Lower lobe of right lung (tissue), 2 donors: ENCODE measurements around the gene MEGF11. TPM values are rescaled to one million over a fixed set of nuclear protein-coding genes. Genes with fewer than 3 reads are reported as not detected.

Experiments used
- ATAC-seq, 2 donors: fragments of 200-7000 bp; cut with Tn5 transposase; one replicate each; pipeline ENCODE4 v1.9.1; 2020 to 2022; ENCODE audit warnings: mild to moderate bottlenecking in 2 of 2, moderate library complexity in 2 of 2
- DNase-seq: peaks from one replicate; pipeline ENCODE4 v3.0.0-alpha.2; 2020
- H3K27ac ChIP-seq: fragments of 200-600 bp; one replicate; pipeline ENCODE4 v1.8.0; 2022
- H3K27me3 ChIP-seq: fragments of 200-600 bp; one replicate; pipeline ENCODE4 v1.8.0; 2022; ENCODE audit warnings: low read depth
- H3K36me3 ChIP-seq: fragments of 200-600 bp; one replicate; pipeline ENCODE4 v1.8.0; 2022; ENCODE audit warnings: mild to moderate bottlenecking
- H3K4me1 ChIP-seq: fragments of 200-600 bp; one replicate; pipeline ENCODE4 v1.8.0; 2022
- H3K4me3 ChIP-seq: fragments of 200-600 bp; one replicate; pipeline ENCODE4 v1.8.0; 2022; ENCODE audit warnings: mild to moderate bottlenecking
- H3K9me3 ChIP-seq: fragments of 200-600 bp; one replicate; pipeline ENCODE4 v1.8.0; 2022
- intact Hi-C: fragments of 100-400 bp; cut with DNase I; formaldehyde crosslinking; loops from one replicate; pipeline ENCODE4 v1.11.0; 2022
- total RNA-seq: library from RNA; stranded (reverse); fragmentation: NEBNext Ultra II Directional; extraction: Animal tissue kit (Norgen Biotek cat#: 25700); gene quantifications from one replicate; pipeline ENCODE4 v1.2.1, GENCODE V29; 2021
- TF ChIP-seq, protein P1 (sequence below): fragments of 200-600 bp; IDR thresholded peaks from one replicate; pipeline ENCODE4 v1.8.0; 2022; ENCODE audit warnings: antibody characterized with exemption, mild to moderate bottlenecking
- donor health status: DM: no; HTN: yes; CAD: no; lungs with severe emphysema.

Gene MEGF11
- total RNA-seq, 1 donor from 2014 or later = not detected

DNA sequence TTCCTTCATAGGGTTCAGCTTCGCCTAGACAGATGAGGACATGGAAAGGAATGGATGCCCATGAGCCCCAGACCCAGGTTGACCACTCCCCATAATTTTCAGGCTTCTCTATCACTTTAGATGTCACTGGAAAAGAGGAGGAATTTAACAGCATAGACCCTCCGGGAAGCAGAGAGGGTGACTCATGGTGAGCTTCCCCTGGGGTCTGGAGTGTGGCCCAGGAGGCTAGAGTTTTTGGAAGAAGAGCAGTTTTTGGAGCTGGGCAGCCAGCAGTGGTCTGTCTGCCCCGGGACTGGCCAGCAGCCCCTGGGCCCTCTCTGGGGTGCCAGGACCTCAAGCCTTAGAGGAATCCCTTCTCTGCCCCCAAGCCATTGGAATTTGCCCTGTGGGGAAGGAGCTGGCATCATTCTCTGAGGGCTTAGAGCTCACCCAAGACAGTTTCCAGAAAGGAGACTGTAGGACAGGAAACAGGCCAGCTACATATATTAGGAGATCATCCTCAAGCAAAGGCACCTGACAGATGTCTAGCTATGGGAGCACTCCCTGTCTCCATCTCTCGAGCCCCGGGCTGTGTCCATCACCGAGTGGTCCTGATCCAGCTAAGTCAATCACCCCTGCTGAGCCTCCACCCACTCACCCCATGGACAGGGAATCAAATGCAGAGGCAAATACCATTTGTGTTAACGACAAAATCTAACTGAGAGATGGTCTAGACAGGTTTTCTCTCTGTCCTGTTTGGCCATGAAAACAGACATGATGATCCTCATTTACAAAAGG lies 67.3 kb downstream of the MEGF11 start:
- Histone ChIP-seq H3K36me3 (no peaks in the 10 kb centered on the region), H3K27ac (no peak overlapping the region), H3K27me3 (peaks cover under 1% of the 10 kb centered on the region), H3K4me1 (no peaks in the 10 kb centered on the region), H3K9me3 (no peaks in the 10 kb centered on the region), H3K4me3 (no peak overlapping the region)
- DNase-seq (no peak), ATAC-seq (no peak)
- intact Hi-C loops = no loop called here
- TF ChIP-seq, protein P1, sequence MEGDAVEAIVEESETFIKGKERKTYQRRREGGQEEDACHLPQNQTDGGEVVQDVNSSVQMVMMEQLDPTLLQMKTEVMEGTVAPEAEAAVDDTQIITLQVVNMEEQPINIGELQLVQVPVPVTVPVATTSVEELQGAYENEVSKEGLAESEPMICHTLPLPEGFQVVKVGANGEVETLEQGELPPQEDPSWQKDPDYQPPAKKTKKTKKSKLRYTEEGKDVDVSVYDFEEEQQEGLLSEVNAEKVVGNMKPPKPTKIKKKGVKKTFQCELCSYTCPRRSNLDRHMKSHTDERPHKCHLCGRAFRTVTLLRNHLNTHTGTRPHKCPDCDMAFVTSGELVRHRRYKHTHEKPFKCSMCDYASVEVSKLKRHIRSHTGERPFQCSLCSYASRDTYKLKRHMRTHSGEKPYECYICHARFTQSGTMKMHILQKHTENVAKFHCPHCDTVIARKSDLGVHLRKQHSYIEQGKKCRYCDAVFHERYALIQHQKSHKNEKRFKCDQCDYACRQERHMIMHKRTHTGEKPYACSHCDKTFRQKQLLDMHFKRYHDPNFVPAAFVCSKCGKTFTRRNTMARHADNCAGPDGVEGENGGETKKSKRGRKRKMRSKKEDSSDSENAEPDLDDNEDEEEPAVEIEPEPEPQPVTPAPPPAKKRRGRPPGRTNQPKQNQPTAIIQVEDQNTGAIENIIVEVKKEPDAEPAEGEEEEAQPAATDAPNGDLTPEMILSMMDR = no peak

DNA sequence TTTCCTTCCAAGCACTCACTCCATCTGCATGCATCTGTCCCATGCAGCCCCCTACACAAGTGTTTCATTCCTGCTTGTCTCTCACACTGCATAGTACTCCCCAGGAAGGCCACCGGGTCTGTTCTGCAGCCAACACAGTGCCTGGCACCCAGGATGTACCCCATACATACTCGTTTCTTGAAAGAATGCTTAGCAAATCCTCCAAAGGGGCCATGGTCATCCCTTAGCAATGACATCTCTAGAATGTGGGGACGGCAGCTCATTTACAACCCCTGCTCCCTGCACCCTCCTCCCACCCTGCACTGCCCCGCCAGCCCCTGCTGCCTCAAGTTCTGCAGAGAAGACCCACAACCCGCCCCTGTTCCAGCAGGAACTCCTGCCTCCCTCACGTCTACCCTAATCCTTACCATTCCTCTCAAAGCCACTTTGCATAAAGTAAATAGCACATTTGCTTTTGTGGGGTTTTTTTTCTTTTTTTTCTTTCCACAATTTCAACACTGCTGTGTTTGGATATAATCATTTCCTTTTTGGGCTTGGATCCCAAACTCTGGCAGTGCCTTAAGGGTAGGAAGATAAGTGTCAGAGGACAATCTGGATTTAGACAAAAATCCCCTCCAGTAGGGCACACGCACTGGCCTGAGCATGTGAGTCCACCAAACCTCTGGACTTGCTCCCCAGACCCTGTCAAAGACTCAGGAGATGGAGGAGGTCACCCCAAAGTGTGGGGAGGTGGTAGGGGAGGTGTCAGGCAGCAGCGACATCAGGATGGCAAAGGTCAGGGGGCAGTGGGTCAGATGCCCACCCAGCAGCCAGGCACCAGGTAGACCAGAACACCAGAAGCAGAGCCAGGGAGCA lies 68.4 kb downstream of the MEGF11 start:
- Histone ChIP-seq H3K27me3 (no peaks in the 10 kb centered on the region), H3K4me1 (no peaks in the 10 kb centered on the region), H3K36me3 (no peaks in the 10 kb centered on the region), H3K27ac (no peak overlapping the region), H3K4me3 (no peak overlapping the region), H3K9me3 (no peaks in the 10 kb centered on the region)
- intact Hi-C loops = no loop called here
- ATAC-seq (no peak), DNase-seq (no peak)
- TF ChIP-seq, protein P1 = no peak

DNA sequence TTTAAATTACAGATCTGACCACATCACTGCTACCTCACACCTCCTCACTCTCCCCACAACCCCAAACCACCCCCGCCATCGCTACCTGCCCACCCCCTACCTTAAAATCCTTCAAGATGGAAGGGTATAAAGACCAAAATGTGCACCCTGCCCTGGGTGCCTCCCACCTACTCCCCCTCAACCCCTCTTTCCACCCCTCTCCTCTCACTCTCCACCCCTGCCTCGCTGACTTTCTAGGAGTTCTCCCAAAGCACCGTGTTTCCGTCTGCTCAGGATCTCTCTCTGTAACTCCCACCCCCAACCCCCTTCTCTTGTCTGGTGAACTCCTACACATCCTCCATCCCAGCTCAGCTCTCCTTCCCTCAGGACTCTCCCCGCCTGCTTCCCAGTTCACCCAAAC lies 69.1 kb downstream of the MEGF11 start:
- TF ChIP-seq, protein P1 = no peak
- H3K27ac ChIP-seq = no peak overlapping the region
- no peaks in the 10 kb centered on the region for H3K36me3 ChIP-seq
- intact Hi-C loops = no loop called here
- DNase-seq (no peak), ATAC-seq (no peak)
- H3K9me3 ChIP-seq = no peaks in the 10 kb centered on the region
- no peaks in the 10 kb centered on the region for H3K27me3 ChIP-seq
- no peaks in the 10 kb centered on the region for H3K4me1 ChIP-seq
- no peak overlapping the region for H3K4me3 ChIP-seq

DNA sequence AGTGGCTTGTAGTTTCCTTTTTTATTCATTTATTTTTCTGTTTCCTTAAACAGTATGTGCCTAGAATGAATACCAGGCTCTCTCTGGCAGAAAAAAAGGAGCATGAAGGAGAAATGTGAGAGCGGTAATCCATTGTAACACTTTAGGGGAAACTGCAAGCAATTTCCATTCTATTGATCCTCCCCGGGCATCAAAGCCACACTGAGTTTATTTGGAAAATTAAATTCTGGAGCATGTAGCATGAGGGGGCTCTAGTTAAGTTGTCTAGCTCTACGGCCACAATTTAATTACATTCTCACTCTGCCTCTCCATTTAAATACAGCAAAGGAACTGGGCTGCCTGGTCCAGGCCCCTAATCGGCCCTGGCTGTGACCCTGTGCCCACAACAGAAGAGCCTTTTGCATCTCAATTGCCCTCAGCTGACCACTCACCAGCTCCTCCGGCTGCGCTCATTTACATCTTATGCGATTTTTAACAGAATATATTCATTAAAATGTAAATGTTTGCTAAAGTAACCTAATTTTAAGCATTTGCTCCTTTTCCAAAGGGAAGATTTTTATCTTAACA lies 72.9 kb downstream of the MEGF11 start:
- intact Hi-C loops = no loop called here
- H3K9me3 ChIP-seq = no peaks in the 10 kb centered on the region
- TF ChIP-seq, protein P1 = no peak

DNA sequence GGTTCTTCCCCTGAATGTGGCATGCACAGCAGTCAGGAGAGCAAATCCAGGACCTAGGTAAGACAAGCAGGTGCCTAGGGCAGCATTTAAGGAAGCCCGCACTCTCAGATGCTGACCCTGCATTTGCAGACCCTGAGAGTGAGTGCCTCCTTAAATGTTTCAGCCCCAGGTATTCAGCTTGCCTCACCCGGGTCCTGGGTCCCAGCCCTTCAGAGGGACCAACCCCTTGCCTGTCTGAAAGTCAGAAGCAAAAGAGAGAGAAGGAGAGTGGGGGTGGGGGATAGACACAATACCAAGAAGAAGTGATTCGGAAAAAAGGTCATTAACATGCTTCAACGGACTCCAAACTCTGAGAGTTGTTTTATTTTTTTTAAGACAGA lies 75.0 kb downstream of the MEGF11 start:
- no peak for DNase-seq
- Histone ChIP-seq H3K27me3 (peaks cover 15% of the 10 kb centered on the region), H3K9me3 (no peaks in the 10 kb centered on the region), H3K4me3 (no peak overlapping the region), H3K4me1 (no peaks in the 10 kb centered on the region), H3K27ac (no peak overlapping the region), H3K36me3 (no peaks in the 10 kb centered on the region)
- ATAC-seq = no peak
- TF ChIP-seq, protein P1 = no peak
- intact Hi-C loops = no loop called here

More for the DNA sequence above, 72.9 kb downstream of the MEGF11 start:
- H3K4me3 ChIP-seq = no peak overlapping the region
- no peaks in the 10 kb centered on the region for H3K36me3 ChIP-seq
- H3K27ac ChIP-seq = no peak overlapping the region
- peaks cover 15% of the 10 kb centered on the region for H3K27me3 ChIP-seq
- no peaks in the 10 kb centered on the region for H3K4me1 ChIP-seq
- ATAC-seq = no peak
- DNase-seq = no peak
